Lung (tissue), 12 donors: ENCODE measurements around the gene ARHGEF28. TPM values are rescaled to one million over a fixed set of nuclear protein-coding genes. Genes with fewer than 3 reads are reported as not detected.

ENCODE experiments used
- ATAC-seq: fragments of 200-7000 bp; cut with Tn5 transposase; one replicate; pipeline ENCODE4 v1.9.1; 2020; ENCODE audit warnings: moderate number of reproducible peaks; ENCODE audit not compliant: insufficient read depth, low FRiP score
- DNase-seq, 3 donors: peaks; one replicate each; pipeline ENCODE4 v3.0.0-alpha.2; 2013 to 2017
- H3K27ac ChIP-seq, 2 donors: one replicate each; pipeline ENCODE4 v1.5.1; 2013; ENCODE audit warnings: mild to moderate bottlenecking in 2 of 2, moderate library complexity in 2 of 2, control low read depth in 1 of 2, inconsistent platforms in 1 of 2, low read depth in 1 of 2, low read length in 1 of 2
- H3K27me3 ChIP-seq, 3 donors: one replicate each; pipeline ENCODE4 v1.5.1; 2013; ENCODE audit warnings: low read length in 2 of 3; ENCODE audit not compliant: control insufficient read depth in 3 of 3, insufficient read depth in 3 of 3
- H3K36me3 ChIP-seq, 4 donors: one replicate each; pipeline ENCODE4 v1.5.1; 2013; ENCODE audit warnings: low read length in 4 of 4, mild to moderate bottlenecking in 1 of 4, moderate library complexity in 1 of 4; ENCODE audit not compliant: control insufficient read depth in 4 of 4, insufficient read depth in 4 of 4
- H3K4me1 ChIP-seq, 5 donors: one replicate each; pipeline ENCODE4 v1.5.1; 2013; ENCODE audit warnings: low read length in 5 of 5, mild to moderate bottlenecking in 2 of 5, moderate library complexity in 1 of 5; ENCODE audit not compliant: control insufficient read depth in 5 of 5, insufficient read depth in 5 of 5
- H3K4me3 ChIP-seq: one replicate; pipeline ENCODE4 v1.5.1; 2013; ENCODE audit warnings: mild to moderate bottlenecking, control low read depth, moderate library complexity
- H3K9ac ChIP-seq, 2 donors: one replicate each; pipeline ENCODE4 v1.5.1; 2013; ENCODE audit warnings: low read length in 2 of 2, control low read depth in 1 of 2; ENCODE audit not compliant: insufficient read depth in 1 of 2
- H3K9me3 ChIP-seq, 4 donors: one replicate each; pipeline ENCODE4 v1.5.1; 2013; ENCODE audit warnings: low read length in 3 of 4, mild to moderate bottlenecking in 1 of 4, moderate library complexity in 1 of 4; ENCODE audit not compliant: control insufficient read depth in 4 of 4, insufficient read depth in 3 of 4
- WGBS, 2 donors: extraction: QIAGEN DNeasy Blood & Tissue Kit; methylation state at CpG; one replicate each; pipeline ENCODE4 v1.1.7; 2013; 5-methylcytosine and 5-hydroxymethylcytosine counted together
- polyA plus RNA-seq, 2 donors: library from polyadenylated mRNA; stranded (reverse); fragments of 200-250 nt; gene quantifications; one replicate each; pipeline ENCODE4 v1.2.1, GENCODE V29; 2013
- total RNA-seq, 2 donors: library from RNA; depleted of rRNA in 1 of 2; stranded (reverse); fragments of >200 nt in 1 of 2; gene quantifications; one replicate each; pipeline ENCODE4 v1.2.1, GENCODE V29; 2014 to 2021
- TF ChIP-seq, protein P1 (sequence below): IDR thresholded peaks from 2 replicates; pipeline ENCODE4 v1.5.1; 2012; ENCODE audit warnings: mild to moderate bottlenecking; ENCODE audit errors: control extremely low read depth, extremely low read depth
- donor health status: control.
- donor health status: control.
- donor health status: Bipolar disorder and iron deficiency.
- donor health status: healthy.
- donor health status: DM: yes; HTN: yes; CAD: no.

The ARHGEF28 gene
- total and polyA plus RNA-seq, 4 donors: 3.0 to 13.0 (median 10.0) TPM

DNA sequence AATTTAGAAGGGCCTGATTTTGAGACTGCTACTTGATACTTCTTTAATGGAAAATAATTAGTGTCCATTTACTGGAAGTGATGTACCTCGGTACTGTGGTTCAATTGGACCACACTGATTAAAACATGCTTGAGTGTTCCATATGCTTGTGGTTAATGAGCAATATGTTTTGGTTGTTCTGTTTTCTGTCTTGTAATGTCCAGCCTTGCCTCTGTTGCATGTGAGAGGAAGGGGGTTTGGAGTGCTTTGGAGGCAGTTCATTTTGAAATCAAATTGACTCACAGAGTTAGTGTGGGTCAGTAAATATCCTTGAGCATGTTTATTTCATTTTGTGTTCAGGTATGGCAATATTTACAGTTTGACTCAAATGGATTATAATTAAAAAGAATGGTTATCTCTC lies 334.4 kb downstream of the ARHGEF28 start:
- TF ChIP-seq, protein P1, sequence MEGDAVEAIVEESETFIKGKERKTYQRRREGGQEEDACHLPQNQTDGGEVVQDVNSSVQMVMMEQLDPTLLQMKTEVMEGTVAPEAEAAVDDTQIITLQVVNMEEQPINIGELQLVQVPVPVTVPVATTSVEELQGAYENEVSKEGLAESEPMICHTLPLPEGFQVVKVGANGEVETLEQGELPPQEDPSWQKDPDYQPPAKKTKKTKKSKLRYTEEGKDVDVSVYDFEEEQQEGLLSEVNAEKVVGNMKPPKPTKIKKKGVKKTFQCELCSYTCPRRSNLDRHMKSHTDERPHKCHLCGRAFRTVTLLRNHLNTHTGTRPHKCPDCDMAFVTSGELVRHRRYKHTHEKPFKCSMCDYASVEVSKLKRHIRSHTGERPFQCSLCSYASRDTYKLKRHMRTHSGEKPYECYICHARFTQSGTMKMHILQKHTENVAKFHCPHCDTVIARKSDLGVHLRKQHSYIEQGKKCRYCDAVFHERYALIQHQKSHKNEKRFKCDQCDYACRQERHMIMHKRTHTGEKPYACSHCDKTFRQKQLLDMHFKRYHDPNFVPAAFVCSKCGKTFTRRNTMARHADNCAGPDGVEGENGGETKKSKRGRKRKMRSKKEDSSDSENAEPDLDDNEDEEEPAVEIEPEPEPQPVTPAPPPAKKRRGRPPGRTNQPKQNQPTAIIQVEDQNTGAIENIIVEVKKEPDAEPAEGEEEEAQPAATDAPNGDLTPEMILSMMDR: no peak
- no peaks in the 10 kb centered on the region for H3K4me1 ChIP-seq
- H3K36me3 ChIP-seq: no peaks in the 10 kb centered on the region
- H3K9ac ChIP-seq: no peak overlapping the region
- ATAC-seq: no peak
- no peak for DNase-seq
- no peaks in the 10 kb centered on the region for H3K27me3 ChIP-seq
- H3K9me3 ChIP-seq: no peaks in the 10 kb centered on the region
- WGBS, 2 donors: 94% methylated on average over 1 of the region's 1 CpG
- H3K4me3 ChIP-seq: no peak overlapping the region
- no peak overlapping the region for H3K27ac ChIP-seq

DNA sequence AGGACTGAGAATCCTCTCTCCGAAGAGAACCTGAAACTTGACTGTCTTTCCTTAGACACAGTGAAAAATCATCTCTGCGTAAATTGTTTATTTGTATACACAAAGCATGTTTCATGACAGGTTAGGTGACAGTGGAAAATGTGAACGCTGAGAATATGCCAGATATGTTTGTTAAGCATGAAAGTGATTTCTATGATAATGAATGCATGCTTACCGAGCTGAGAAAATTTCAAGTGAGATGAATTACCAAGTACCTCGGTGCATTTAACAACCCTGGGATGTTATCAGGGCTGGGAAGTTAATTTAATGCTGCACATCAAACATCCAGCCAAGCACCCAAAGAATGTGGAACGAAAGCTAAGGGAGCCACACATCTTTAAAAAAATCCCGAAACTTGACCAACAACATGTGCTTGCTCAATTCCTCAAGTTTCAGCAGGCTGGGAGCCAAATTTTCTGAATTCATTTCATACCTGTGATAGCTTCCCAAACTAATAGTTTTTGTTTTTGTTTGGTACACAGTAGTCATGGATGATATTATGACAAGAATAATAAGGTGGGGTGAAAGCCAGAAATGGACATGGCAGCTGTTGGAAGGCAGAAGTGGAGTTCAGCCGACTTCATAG lies 336.9 kb downstream of the ARHGEF28 start:
- Histone ChIP-seq H3K36me3 (no peaks in the 10 kb centered on the region), H3K27me3 (no peaks in the 10 kb centered on the region), H3K27ac (no peak overlapping the region), H3K9me3 (peaks cover 0 to 4% (median 0%) of the 10 kb centered on the region in 4 donors), H3K4me3 (no peak overlapping the region), H3K4me1 (no peaks in the 10 kb centered on the region), H3K9ac (no peak overlapping the region)
- 71 to 85% methylated on average over 8 of the region's 8 CpGs for WGBS, 2 donors
- DNase-seq (no peak), ATAC-seq (no peak)
- TF ChIP-seq, protein P1: no peak

DNA sequence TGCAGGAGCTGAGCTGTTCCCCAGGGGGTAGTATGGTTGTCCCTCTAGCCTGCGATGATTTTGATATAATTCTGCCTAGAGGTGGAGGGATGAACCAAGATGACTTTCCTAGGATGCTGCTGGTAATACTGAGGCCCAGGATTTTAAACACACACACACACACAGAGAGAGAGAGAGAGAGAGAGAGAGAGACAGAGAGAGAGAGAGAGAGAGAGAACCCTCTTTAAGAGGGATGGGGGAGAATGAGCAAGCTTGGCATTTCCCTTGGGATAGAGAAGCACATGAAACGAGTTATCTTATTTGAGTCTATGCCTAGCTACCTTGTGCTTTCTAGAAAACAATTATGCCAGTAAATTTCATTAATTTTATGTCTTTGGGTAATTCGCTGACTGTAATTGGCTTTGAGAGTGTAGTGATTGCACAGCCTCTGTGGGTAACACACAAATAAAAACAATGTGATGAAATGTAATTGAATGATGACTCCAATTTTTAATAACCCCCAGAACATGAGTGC lies 338.4 kb downstream of the ARHGEF28 start:
- DNase-seq: no peak
- no peaks in the 10 kb centered on the region for H3K4me1 ChIP-seq
- TF ChIP-seq, protein P1: no peak
- WGBS, 2 donors: 85 to 88% methylated on average over 3 of the region's 3 CpGs
- H3K9ac ChIP-seq: no peak overlapping the region
- H3K4me3 ChIP-seq: no peak overlapping the region
- H3K9me3 ChIP-seq: peaks cover 0 to 5% (median 0%) of the 10 kb centered on the region in 4 donors
- H3K27me3 ChIP-seq: no peaks in the 10 kb centered on the region
- H3K27ac ChIP-seq: no peak overlapping the region
- H3K36me3 ChIP-seq: no peaks in the 10 kb centered on the region
- ATAC-seq: no peak

DNA sequence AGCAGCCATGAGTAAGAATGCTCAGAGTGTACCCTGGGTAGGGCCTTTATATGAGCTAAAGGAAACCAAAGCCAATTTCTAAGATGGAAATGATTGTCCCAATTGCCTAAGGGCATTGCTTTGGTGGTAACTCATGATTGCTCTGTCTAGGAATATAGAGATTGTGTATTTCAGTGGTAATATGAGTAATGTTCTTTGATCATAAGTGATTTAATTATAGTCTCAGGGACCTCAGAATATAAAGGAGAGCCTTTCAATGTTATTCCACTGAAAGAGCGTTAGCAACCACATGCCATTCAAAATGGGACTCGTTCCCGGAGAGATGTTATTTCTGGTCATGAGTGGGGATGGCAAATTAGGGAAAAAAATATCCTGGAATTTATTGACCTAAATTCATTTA lies 340.5 kb downstream of the ARHGEF28 start:
- Histone ChIP-seq H3K27me3 (no peaks in the 10 kb centered on the region), H3K4me3 (no peak overlapping the region), H3K9ac (no peak overlapping the region), H3K9me3 (peaks cover 0 to 5% (median 0%) of the 10 kb centered on the region in 4 donors), H3K4me1 (no peaks in the 10 kb centered on the region), H3K27ac (no peak overlapping the region), H3K36me3 (no peaks in the 10 kb centered on the region)
- 95 to 98% methylated on average over 3 of the region's 3 CpGs for WGBS, 2 donors
- TF ChIP-seq, protein P1: no peak
- DNase-seq: no peak
- ATAC-seq: no peak
